Neuronal stem cell (in vitro differentiated cells): ENCODE measurements around the gene HDAC11.

Experiments used
- DNase-seq: peaks from one replicate; pipeline ENCODE4 v3.0.0-alpha.2; 2013; ENCODE audit warnings: low spot score
- H2AFZ ChIP-seq: one replicate; pipeline ENCODE4 v1.6.1; 2013; ENCODE audit warnings: mild to moderate bottlenecking, low read length, inconsistent platforms
- H2AK5ac ChIP-seq: 2 replicates; pipeline ENCODE4 v1.6.1; 2013; ENCODE audit warnings: low read depth, mild to moderate bottlenecking, inconsistent platforms, low read length, moderate library complexity, mixed read lengths
- H2BK120ac ChIP-seq: 2 replicates; pipeline ENCODE4 v1.6.1; 2013; ENCODE audit warnings: low read depth, mild to moderate bottlenecking, inconsistent platforms, low read length, moderate library complexity, mixed read lengths
- H2BK12ac ChIP-seq: one replicate; pipeline ENCODE4 v1.6.1; 2013; ENCODE audit warnings: low read length, inconsistent platforms
- H2BK15ac ChIP-seq: 2 replicates; pipeline ENCODE4 v1.6.1; 2013; ENCODE audit warnings: mild to moderate bottlenecking, low read length, inconsistent platforms, mixed read lengths
- H2BK5ac ChIP-seq: one replicate; pipeline ENCODE4 v1.6.1; 2013; ENCODE audit warnings: inconsistent platforms, mild to moderate bottlenecking, low read length, moderate library complexity
- H3K14ac ChIP-seq: one replicate; pipeline ENCODE4 v1.6.1; 2013; ENCODE audit warnings: low read length, inconsistent platforms
- H3K18ac ChIP-seq: 2 replicates; pipeline ENCODE4 v1.6.1; 2013; ENCODE audit warnings: low read length, inconsistent platforms
- H3K23ac ChIP-seq: 2 replicates; pipeline ENCODE4 v1.6.1; 2013; ENCODE audit warnings: low read depth, mild to moderate bottlenecking, mixed read lengths, low read length, inconsistent platforms; ENCODE audit not compliant: poor library complexity
- H3K27ac ChIP-seq: replicated peaks from 3 replicates; pipeline ENCODE4 v1.5.1; 2013; ENCODE audit warnings: low read length, inconsistent platforms
- H3K27me3 ChIP-seq, 3 experiments: 2 replicates each; pipeline ENCODE4 v1.6.1; 2013; ENCODE audit warnings: low read length in 3 of 3, mild to moderate bottlenecking in 2 of 3, inconsistent platforms in 1 of 3, low read depth in 1 of 3, mixed read lengths in 1 of 3, moderate library complexity in 1 of 3; ENCODE audit not compliant: control insufficient read depth in 3 of 3, insufficient read depth in 3 of 3
- H3K36me3 ChIP-seq, 2 donors: replicated peaks in 1 of 2; 2 replicates each; pipeline ENCODE4 v1.6.1; 2013; ENCODE audit warnings: low read length in 2 of 2; ENCODE audit not compliant: control insufficient read depth in 2 of 2, insufficient read depth in 2 of 2
- H3K4ac ChIP-seq: 2 replicates; pipeline ENCODE4 v1.6.1; 2013; ENCODE audit warnings: inconsistent platforms, mild to moderate bottlenecking, low read length, moderate library complexity
- H3K4me1 ChIP-seq, 2 donors: 1 replicate in 1 of 2; 2 replicates in 1 of 2; pipeline ENCODE4 v1.6.1; 2013; ENCODE audit warnings: low read length in 2 of 2, low read depth in 1 of 2; ENCODE audit not compliant: control insufficient read depth in 2 of 2, insufficient read depth in 1 of 2
- H3K4me2 ChIP-seq: one replicate; pipeline ENCODE4 v1.6.1; 2013; ENCODE audit warnings: mild to moderate bottlenecking, low read length, inconsistent platforms; ENCODE audit not compliant: insufficient read depth, poor library complexity, severe bottlenecking
- H3K4me3 ChIP-seq, 2 donors: 2 replicates each; pipeline ENCODE4 v1.5.1; 2013; ENCODE audit warnings: low read length in 2 of 2, mild to moderate bottlenecking in 2 of 2, inconsistent platforms in 1 of 2, moderate library complexity in 1 of 2
- H3K79me1 ChIP-seq: one replicate; pipeline ENCODE4 v1.6.1; 2013; ENCODE audit warnings: low read depth, mild to moderate bottlenecking, inconsistent platforms, low read length, moderate library complexity
- H3K9ac ChIP-seq: one replicate; pipeline ENCODE4 v1.6.1; 2013; ENCODE audit warnings: mild to moderate bottlenecking, low read depth, low read length, inconsistent platforms; ENCODE audit not compliant: poor library complexity
- H3K9me3 ChIP-seq, 2 donors: replicated peaks in 1 of 2; 2 replicates each; pipeline versions ENCODE3 to v1.6.1; 2013; ENCODE audit warnings: low read length in 2 of 2, mild to moderate bottlenecking in 2 of 2, inconsistent platforms in 1 of 2, low read depth in 1 of 2, mixed read lengths in 1 of 2, moderate library complexity in 1 of 2; ENCODE audit not compliant: control insufficient read depth in 2 of 2, insufficient read depth in 1 of 2
- H4K8ac ChIP-seq: one replicate; pipeline ENCODE4 v1.6.1; 2013; ENCODE audit warnings: low read depth, mild to moderate bottlenecking, inconsistent platforms, low read length, moderate library complexity
- H4K91ac ChIP-seq: one replicate; pipeline ENCODE4 v1.6.1; 2013; ENCODE audit warnings: low read length, low read depth, mild to moderate bottlenecking, inconsistent platforms; ENCODE audit not compliant: poor library complexity
- WGBS, 2 donors: extraction: QIAGEN DNeasy Blood & Tissue Kit; methylation state at CpG; one replicate each; pipeline ENCODE4 v1.1.7; 2013; ENCODE audit warnings: missing lambda C conversion rate in 2 of 2, mixed read lengths in 1 of 2; ENCODE audit not compliant: insufficient read length in 2 of 2, insufficient replicate concordance in 1 of 2; ENCODE audit errors: extremely low coverage in 2 of 2; 5-methylcytosine and 5-hydroxymethylcytosine counted together

HDAC11 gene

GRCh38 chr3:13512451-13512850, 32.3 kb downstream of the HDAC11 start:
- no peak for DNase-seq
- Histone ChIP-seq H3K9ac (no peak overlapping the region), H2BK12ac (no peak overlapping the region), H3K27ac (no peak overlapping the region), H3K4me1 (peaks cover 12 to 22% of the 10 kb centered on the region in 2 donors), H2AK5ac (peak overlapping the region; percentile 65), H3K27me3 (no peaks in the 10 kb centered on the region), H4K8ac (no peak overlapping the region), H3K23ac (peak overlapping the region; percentile 28), H3K18ac (no peak overlapping the region), H4K91ac (no peak overlapping the region), H2AFZ (no peak overlapping the region), H2BK120ac (no peak overlapping the region), H3K9me3 (peaks cover 0 to 3% of the 10 kb centered on the region in 2 donors), H3K4me3 (no peak overlapping the region), H3K4ac (no peak overlapping the region), H3K4me2 (no peak overlapping the region), H3K14ac (no peak overlapping the region), H2BK5ac (no peak overlapping the region), H3K36me3 (no peaks in the 10 kb centered on the region), H2BK15ac (peak overlapping the region; percentile 8), H3K79me1 (no peaks in the 10 kb centered on the region)
- WGBS, 2 donors: no CpG with 5 or more reads among the region's 7 CpGs

- Histone ChIP-seq H3K4me3 (no peak overlapping the region), H3K4me1 (peaks cover 6 to 15% of the 10 kb centered on the region in 2 donors), H2BK5ac (no peak overlapping the region), H2BK15ac (peak overlapping the region; percentile 34), H3K9ac (peak overlapping the region; percentile 24), H3K23ac (no peak overlapping the region), H3K79me1 (no peaks in the 10 kb centered on the region), H3K36me3 (no peaks in the 10 kb centered on the region), H2AFZ (peak overlapping the region; percentile 30), H3K4me2 (no peak overlapping the region), H3K9me3 (peaks cover 0 to 3% of the 10 kb centered on the region in 2 donors), H3K14ac (peak overlapping the region; percentile 28), H3K27ac (no peak overlapping the region), H2BK120ac (peak overlapping the region; percentile 49), H2AK5ac (peak overlapping the region; percentile 65), H4K91ac (no peak overlapping the region), H2BK12ac (no peak overlapping the region), H3K27me3 (no peaks in the 10 kb centered on the region), H4K8ac (no peak overlapping the region), H3K4ac (no peak overlapping the region), H3K18ac (peak overlapping the region; percentile 74)
- DNase-seq: no peak
- no CpG with 5 or more reads among the region's 20 CpGs for WGBS, 2 donors
These were observed 33.2 kb downstream of the HDAC11 start for GRCh38 chr3:13513051-13513912.

- H3K27me3 ChIP-seq: no peaks in the 10 kb centered on the region
- H3K27ac ChIP-seq: no peak overlapping the region
- H3K4me2 ChIP-seq: no peak overlapping the region
- H3K9me3 ChIP-seq: peaks cover 0 to 3% of the 10 kb centered on the region in 2 donors
- peak overlapping the region; percentile 59 for H2BK12ac ChIP-seq
- H3K36me3 ChIP-seq: no peaks in the 10 kb centered on the region
- peak overlapping the region; percentile 4 for H4K8ac ChIP-seq
- H2BK15ac ChIP-seq: peak overlapping the region; percentile 34
- H3K4ac ChIP-seq: no peak overlapping the region
- H2BK120ac ChIP-seq: peak overlapping the region; percentile 49
- H2AFZ ChIP-seq: peak overlapping the region; percentile 30
- no peak overlapping the region for H4K91ac ChIP-seq
- no peaks in the 10 kb centered on the region for H3K79me1 ChIP-seq
- H3K9ac ChIP-seq: no peak overlapping the region
- H2BK5ac ChIP-seq: no peak overlapping the region
- DNase-seq: no peak
- H3K14ac ChIP-seq: no peak overlapping the region
- no CpG with 5 or more reads among the region's 10 CpGs for WGBS, 2 donors
- H3K4me1 ChIP-seq: peaks cover 6 to 16% of the 10 kb centered on the region in 2 donors
- no peak overlapping the region for H3K23ac ChIP-seq
- peak overlapping the region; percentile 86 for H2AK5ac ChIP-seq
- no peak overlapping the region for H3K18ac ChIP-seq
- no peak overlapping the region for H3K4me3 ChIP-seq
These were observed 33.9 kb downstream of the HDAC11 start for GRCh38 chr3:13513913-13514517.
